Body of pancreas (tissue), 4 donors: ENCODE results near the gene RBPJL. TPM values are rescaled to one million over a fixed set of nuclear protein-coding genes. Genes with fewer than 3 reads are reported as not detected.

ENCODE experiments used
- ATAC-seq: fragments of 150-250 bp; one replicate; pipeline ENCODE4 v1.9.1; 2016
- DNase-seq, 4 donors: peaks; one replicate each; pipeline ENCODE4 v3.0.0-alpha.2; 2019
- H3K27ac ChIP-seq, 4 donors: fragments of 200-600 bp; sonication (generic); 1 replicate in 3 of 4; 2 replicates in 1 of 4; pipeline versions ENCODE4 v1.5.1 to v1.6.1; 2016 to 2019; ENCODE audit warnings: mild to moderate bottlenecking in 1 of 4, mixed read lengths in 1 of 4, moderate library complexity in 1 of 4
- H3K27me3 ChIP-seq, 2 donors: fragments of 200-600 bp; sonication (generic); one replicate each; pipeline ENCODE4 v1.6.0; 2016; ENCODE audit warnings: mild to moderate bottlenecking in 1 of 2
- H3K36me3 ChIP-seq, 2 donors: fragments of 200-600 bp; sonication (generic); replicated peaks in 1 of 2; 2 replicates each; pipeline ENCODE4 v1.5.1; 2016; ENCODE audit warnings: low read depth in 2 of 2; ENCODE audit not compliant: insufficient read depth in 1 of 2
- H3K4me1 ChIP-seq: fragments of 200-600 bp; sonication (generic); one replicate; pipeline ENCODE4 v1.6.0; 2016
- H3K4me3 ChIP-seq, 2 donors: fragments of 200-600 bp; sonication (generic); 1 replicate in 1 of 2; 2 replicates in 1 of 2; pipeline ENCODE4 v1.5.1; 2016 to 2019
- H3K9me3 ChIP-seq, 3 donors: fragments of 200-600 bp; sonication (generic); 1 replicate in 2 of 3; 2 replicates in 1 of 3; pipeline ENCODE4 v1.5.1; 2016
- CTCF ChIP-seq, 7 experiments: fragments of 450-650 bp in 4 of 7; fragments of 200-600 bp in 3 of 7; sonication (generic) in 3 of 7; IDR thresholded peaks; one replicate each; pipeline ENCODE4 v1.5.1; 2016 to 2019; ENCODE audit warnings: antibody characterized with exemption in 7 of 7
- POLR2A ChIP-seq, 3 donors: fragments of 450-650 bp; IDR thresholded peaks; one replicate each; pipeline ENCODE4 v1.6.1; 2016; ENCODE audit warnings: antibody characterized with exemption in 3 of 3, mild to moderate bottlenecking in 2 of 3
- WGBS, 2 donors: methylation state at CpG; one replicate each; pipeline ENCODE4 v1.1.5; 2017; 5-methylcytosine and 5-hydroxymethylcytosine counted together
- intact Hi-C: fragments of 100-400 bp; cut with DNase I; formaldehyde crosslinking; loops from one replicate; pipeline ENCODE4 v1.15.1; 2023
- total RNA-seq, 2 donors: library from RNA; depleted of rRNA; stranded (reverse); fragments of >200 nt; gene quantifications; one replicate each; pipeline ENCODE4 v1.1.0, GENCODE V29; 2016

The RBPJL gene
- total RNA-seq, 2 donors from 2014 or later, result 306 to 837 TPM

GRCh38 chr20:45258664-45259063 is 48.0 kb upstream of the RBPJL start:
- Histone ChIP-seq H3K36me3 (no peaks in the 10 kb centered on the region), H3K27me3 (no peaks in the 10 kb centered on the region), H3K4me3 (no peak overlapping the region), H3K9me3 (no peaks in the 10 kb centered on the region), H3K27ac (no peak overlapping the region), H3K4me1 (peaks cover 15% of the 10 kb centered on the region)
- intact Hi-C loops, result no loop called here
- 45 to 48% methylated on average over 2 of the region's 2 CpGs for WGBS, 2 donors
- DNase-seq (no peak), ATAC-seq (no peak)
- TF ChIP-seq POLR2A (IDR thresholded peaks at IDR 0.05), result no peak
- no peak for TF ChIP-seq CTCF (IDR thresholded peaks at IDR 0.05)

GRCh38 chr20:45263556-45264266 is 42.9 kb upstream of the RBPJL start:
- Histone ChIP-seq H3K27me3 (no peaks in the 10 kb centered on the region), H3K9me3 (no peaks in the 10 kb centered on the region), H3K4me3 (no peak overlapping the region), H3K27ac (no peak overlapping the region), H3K36me3 (no peaks in the 10 kb centered on the region), H3K4me1 (no peaks in the 10 kb centered on the region)
- DNase-seq (no peak), ATAC-seq (no peak)
- intact Hi-C loops, result no loop called here
- TF ChIP-seq CTCF (IDR thresholded peaks at IDR 0.05), result no peak
- no peak for TF ChIP-seq POLR2A (IDR thresholded peaks at IDR 0.05)
- WGBS, 2 donors, result 54 to 75% methylated on average over 3 of the region's 3 CpGs

GRCh38 chr20:45266977-45267376 is 39.7 kb upstream of the RBPJL start:
- TF ChIP-seq POLR2A (IDR thresholded peaks at IDR 0.05) (no peak), CTCF (IDR thresholded peaks at IDR 0.05) (no peak)
- Histone ChIP-seq H3K9me3 (no peaks in the 10 kb centered on the region), H3K27ac (no peak overlapping the region), H3K36me3 (no peaks in the 10 kb centered on the region), H3K27me3 (no peaks in the 10 kb centered on the region), H3K4me3 (no peak overlapping the region), H3K4me1 (no peaks in the 10 kb centered on the region)
- intact Hi-C loops, result no loop called here
- ATAC-seq (no peak), DNase-seq (no peak)

DNA sequence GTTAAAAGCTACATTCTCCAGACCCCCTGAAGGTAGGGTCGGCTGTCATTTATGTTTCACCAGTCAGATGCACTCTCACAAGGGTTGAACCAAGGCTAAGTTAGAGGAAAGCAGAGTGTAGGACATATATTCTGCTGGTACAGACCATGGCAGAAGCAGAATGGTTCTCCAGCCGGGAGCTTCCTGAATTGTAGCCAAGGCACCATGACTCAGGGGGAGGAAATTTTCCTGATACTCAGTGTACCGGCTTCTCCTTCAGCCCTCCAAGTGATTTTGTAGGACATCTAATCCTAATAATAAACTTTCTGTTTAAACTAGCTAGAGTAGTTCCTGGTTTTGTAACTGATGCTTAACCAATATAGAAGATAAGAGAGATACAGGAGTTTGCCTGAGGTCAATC is 38.1 kb upstream of the RBPJL start:
- TF ChIP-seq CTCF (IDR thresholded peaks at IDR 0.05) (no peak), POLR2A (IDR thresholded peaks at IDR 0.05) (no peak)
- H3K27ac ChIP-seq, result no peak overlapping the region
- no peaks in the 10 kb centered on the region for H3K27me3 ChIP-seq
- intact Hi-C loops, result no loop called here
- DNase-seq (no peak), ATAC-seq (no peak)
- no peaks in the 10 kb centered on the region for H3K36me3 ChIP-seq
- WGBS, 2 donors, result 62 to 72% methylated on average over 3 of the region's 3 CpGs
- H3K4me3 ChIP-seq, result no peak overlapping the region
- H3K9me3 ChIP-seq, result no peaks in the 10 kb centered on the region
- no peaks in the 10 kb centered on the region for H3K4me1 ChIP-seq

- H3K27me3 ChIP-seq, result no peaks in the 10 kb centered on the region
- no peak overlapping the region for H3K27ac ChIP-seq
- DNase-seq, result no peak
- no peak for TF ChIP-seq POLR2A (IDR thresholded peaks at IDR 0.05)
- H3K9me3 ChIP-seq, result no peaks in the 10 kb centered on the region
- no peak overlapping the region for H3K4me3 ChIP-seq
- no peaks in the 10 kb centered on the region for H3K36me3 ChIP-seq
- 62 to 67% methylated on average over 3 of the region's 3 CpGs for WGBS, 2 donors
- no peaks in the 10 kb centered on the region for H3K4me1 ChIP-seq
- ATAC-seq, result no peak
- intact Hi-C loops, result no loop called here
Measured at GRCh38 chr20:45269056-45269455, 37.6 kb upstream of the RBPJL start.
